A549 treated with ZK216348 at 1 μM for 4 hours (cell line): Measurements from ENCODE around the gene DCDC2C. TPM values are rescaled to one million over a fixed set of nuclear protein-coding genes. Genes with fewer than 3 reads are reported as not detected.

ENCODE experiments used
- total RNA-seq: library from RNA; stranded (reverse); fragments of 200-300 nt; extraction: Qiagen RNA extraction; gene quantifications from 5 replicates; pipeline ENCODE4 v1.2.3, GENCODE V29; 2022; ENCODE audit warnings: low read depth

DCDC2C gene
- total RNA-seq, result 0.77 TPM in 1 of 5 replicates, not detected in the others

GRCh38 chr2:3703236-3703756, at the start of gene DCDC2C:
Gene DCDC2C (plus strand): TSS chr2:3703575. CDS start chr2:3703752, 177 bp downstream.

GRCh38 chr2:3657881-3658280, 45.5 kb upstream of the DCDC2C start, which contains the start of gene ALLC:
Gene ALLC (plus strand): TSS chr2:3658200. CDS start chr2:3671158, 12,958 bp downstream.

Other genes starting within 250 kb of the DCDC2C start
- gene ADI1, start 184.0 kb upstream of the DCDC2C start, total RNA-seq, result 53.9 to 57.7 TPM (median 56.0 TPM) in 5 replicates
- gene RNASEH1, start 145.2 kb upstream of the DCDC2C start, total RNA-seq, result 46.1 to 54.7 TPM (median 53.5 TPM) in 5 replicates
- gene RPS7, start 128.3 kb upstream of the DCDC2C start, total RNA-seq, result 2,882 to 4,590 TPM (median 3,077 TPM) in 5 replicates
- gene COLEC11, start 108.5 kb upstream of the DCDC2C start, total RNA-seq, result 0.39 to 1.4 TPM (median 0.47 TPM) in 5 replicates
- gene ALLC, start 45.4 kb upstream of the DCDC2C start, total RNA-seq, result not detected in 5 replicates